ENCODE measurements around the gene PDE4C.
"Not testable (repeated sequence)": the region's sequence is repeated elsewhere in the genome, so short reads cannot be mapped to it uniquely, and the experiment has no call there.

The PDE4C gene

DNA sequence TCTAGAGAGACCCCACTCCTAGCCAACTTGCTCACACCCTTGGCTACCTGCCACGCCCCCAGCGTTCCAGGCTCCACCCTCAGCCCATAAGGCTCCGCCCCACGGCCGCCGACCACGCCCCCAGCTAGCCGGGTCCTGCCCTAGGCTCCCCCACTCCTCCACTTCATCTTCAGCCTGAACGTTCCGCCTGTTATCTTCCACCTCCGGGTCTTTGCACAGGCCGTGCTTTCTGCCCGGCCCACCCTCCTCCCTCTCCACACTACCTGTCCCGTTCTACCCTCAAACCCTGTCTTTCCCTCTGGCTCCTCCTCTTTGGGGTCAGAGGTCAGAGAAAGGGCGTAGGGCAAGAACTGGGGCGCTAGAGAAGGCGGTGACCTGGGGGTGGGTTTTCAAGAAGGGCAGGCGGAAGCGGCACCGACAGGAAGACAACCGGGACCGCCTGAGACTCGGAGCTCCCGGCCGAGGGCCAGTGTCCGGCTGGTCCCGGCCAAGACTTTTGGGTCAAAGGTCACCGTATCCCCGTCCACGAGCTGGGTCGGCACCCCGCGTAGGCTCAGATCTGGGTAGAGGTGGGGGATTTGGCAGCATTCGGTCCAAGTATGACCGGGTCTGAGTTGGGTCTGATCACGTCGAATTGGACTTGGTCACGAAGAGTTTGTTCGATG is 2.2 kb downstream of the PDE4C start:
- peak; percentile 86 for DNase-seq (ENCODE audit: low spot score)

GRCh38 chr19:18221815-18222725 is 4.2 kb downstream of the PDE4C start:
- no peak for DNase-seq (ENCODE audit: low spot score)

GRCh38 chr19:18220632-18221275 is 5.5 kb downstream of the PDE4C start:
- peak; percentile 59 for DNase-seq (ENCODE audit: low spot score)

DNA sequence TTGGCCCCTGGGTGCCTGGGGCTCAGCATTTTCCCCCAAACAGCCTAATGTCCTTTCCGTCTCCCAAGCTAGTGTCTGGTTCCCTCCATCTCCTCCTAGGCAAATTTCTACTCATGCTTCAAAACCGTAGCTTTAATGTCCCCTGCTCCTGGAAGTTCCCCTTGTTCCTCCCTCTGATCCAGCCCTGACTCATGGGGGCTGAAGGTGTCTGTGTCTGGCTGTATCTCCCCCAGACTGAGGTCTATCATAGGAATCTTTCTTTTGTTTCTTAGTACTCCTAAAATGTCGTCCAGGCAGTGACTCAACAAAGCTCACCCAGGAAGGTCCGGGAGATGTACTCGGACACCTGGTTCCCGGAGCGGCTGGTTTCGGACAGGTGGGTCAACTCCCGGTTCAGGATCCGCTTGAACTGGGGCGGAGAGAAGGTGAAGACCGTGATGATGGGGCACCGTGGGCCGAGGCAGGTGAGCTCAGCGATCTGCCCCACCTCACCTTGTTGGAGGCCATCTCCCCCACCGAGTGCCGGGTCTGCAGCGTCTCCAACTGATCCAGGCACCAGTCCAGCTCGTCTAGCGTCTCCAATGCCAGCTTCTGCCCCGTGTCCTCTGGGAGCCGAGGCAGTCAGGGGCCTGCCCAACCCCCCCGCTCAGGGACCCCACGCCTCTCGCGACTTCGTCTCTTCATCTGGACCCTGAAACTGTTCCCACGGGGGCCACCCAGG is 6.2 kb downstream of the PDE4C start:
- DNase-seq (ENCODE audit: low spot score), result no peak

DNA sequence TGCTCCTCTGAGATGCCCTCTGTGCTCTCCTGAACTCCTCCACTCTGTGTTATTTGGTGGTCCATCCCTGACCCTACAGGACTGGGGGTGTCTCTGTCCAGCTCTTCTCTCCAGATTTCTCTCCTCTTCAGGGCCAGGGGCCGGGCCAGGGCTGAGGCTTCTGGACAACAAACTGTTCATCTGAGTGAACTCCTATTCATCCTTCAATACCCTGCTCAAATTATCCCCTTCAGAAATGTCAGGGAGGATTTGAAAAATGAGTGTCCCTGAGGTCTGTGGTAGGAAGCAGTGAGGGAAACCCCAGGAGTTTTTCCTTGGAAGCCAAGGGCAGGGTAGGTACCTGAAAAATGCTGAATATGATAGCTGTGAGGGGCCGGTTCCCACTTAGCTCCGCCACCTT is 7.6 kb downstream of the PDE4C start:
- no peak for DNase-seq (ENCODE audit: low spot score)

DNA sequence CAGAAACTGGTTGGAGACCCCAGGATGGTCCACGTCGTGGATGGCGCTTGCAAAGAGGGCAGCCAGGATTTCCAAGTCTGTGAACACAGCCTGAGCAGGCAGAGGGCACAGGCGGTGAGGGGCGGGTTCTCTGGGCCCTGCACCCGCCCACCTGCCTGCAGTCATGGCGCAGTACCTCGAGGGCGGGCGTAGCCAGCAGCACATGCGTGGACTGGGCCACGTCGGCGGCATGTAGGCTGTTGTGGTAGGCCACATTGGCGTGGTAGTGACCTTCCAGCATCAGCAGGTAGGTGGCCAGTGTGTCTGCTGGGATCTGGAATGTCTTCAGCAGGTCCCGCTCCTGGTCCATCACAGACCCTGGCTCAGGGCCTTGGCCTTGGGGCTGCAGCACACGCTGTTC is 8.1 kb downstream of the PDE4C start:
- DNase-seq (ENCODE audit: low spot score), result no peak

DNA sequence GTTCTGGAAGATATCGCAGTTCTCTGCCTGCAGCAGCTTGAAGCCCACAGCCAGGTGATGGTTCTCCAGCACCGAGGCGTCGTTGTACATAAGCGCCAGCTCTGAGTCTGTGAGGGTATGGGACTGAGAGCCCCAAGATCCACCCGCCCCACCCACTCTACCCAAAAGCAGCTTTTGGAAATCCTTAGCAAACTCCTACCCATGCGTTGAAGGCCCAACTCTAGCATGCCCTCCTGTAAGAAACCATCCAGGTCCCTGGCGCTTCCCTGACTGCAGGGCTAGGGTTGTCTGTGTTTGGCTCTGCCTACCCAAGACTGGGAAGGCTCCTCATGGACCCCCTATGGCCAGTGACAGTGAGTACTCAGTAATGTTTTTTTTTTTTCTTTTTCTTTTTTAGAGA is 9.4 kb downstream of the PDE4C start:
- no peak for DNase-seq (ENCODE audit: low spot score)

DNA sequence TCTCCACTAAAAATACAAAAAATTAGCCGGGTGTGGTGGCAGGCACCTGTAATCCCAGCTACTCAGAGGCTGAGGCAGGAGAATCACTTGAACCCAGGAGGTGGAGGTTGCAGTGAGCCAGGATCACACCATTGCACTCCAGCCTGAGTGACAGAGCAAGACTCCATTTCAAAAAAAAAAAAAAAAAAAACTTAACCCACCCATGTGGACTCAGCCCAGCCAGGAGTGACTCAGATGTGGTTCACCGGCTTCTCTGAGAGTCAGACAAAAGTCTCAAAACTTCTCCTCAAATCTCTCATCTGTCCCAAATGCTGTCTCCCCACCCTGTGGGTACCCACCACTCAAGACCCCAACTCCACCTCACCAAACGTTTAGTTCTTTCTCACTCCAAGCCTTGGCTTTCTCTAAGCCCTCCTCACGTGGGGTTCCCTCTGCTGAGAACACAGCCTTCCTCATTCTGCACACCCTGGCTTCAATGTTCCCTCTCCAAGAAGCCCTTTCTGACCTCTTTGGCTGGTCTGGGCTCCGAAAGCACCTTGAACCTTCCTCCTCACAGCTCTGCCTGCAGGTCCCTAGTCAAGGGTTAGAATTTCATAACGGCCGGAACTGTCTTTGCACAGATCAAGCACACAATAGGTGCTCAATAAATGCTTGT is 11.3 kb downstream of the PDE4C start:
- no peak for DNase-seq (ENCODE audit: low spot score)

GRCh38 chr19:18211683-18212082 is 14.6 kb downstream of the PDE4C start:
- DNase-seq (ENCODE audit: low spot score), result no peak

- DNase-seq (ENCODE audit: low spot score), result not testable (repeated sequence)
These were observed 16.3 kb downstream of the PDE4C start for GRCh38 chr19:18209912-18210311.

DNA sequence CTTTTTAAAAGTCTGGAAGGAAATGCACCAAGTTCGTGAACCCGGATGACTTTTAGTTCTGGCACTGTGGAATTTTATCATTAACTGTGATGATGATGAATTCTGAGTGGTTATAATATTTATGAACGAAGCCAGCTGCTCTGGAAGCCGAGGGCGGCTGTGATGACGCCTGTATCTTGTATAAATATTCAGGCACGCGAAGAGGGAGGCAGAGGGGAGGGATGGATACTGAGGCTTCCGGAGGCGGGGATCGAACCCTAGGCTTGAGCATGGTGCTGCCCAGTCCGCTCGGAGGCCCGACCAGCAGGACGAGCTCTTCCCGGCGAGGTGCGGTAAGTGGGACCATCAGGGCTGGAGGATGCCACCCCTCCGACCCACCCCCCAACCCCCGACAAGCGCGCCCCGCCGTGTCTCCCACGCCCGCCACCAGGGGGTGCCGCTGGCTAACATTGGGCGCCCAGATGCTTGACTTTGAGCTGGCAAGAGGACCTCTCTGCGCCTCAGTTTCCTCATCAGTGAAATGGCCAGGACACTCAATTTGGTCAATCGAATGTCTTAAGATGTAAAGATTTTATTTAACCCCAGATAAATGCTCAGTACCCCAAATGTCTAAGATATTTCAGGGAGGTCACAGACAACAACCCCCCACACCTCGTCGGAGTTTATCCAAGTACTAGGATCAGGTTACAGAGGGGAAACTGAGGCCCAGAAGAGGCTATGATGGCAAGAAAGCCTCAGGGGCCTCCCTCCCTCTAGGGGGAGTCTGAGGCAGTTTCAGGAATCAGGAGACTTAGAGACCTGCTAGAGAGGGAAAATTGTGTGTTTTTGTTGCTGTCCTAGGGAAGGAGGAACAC is 17.9 kb downstream of the PDE4C start:
- DNase-seq (ENCODE audit: low spot score), result no peak

DNA sequence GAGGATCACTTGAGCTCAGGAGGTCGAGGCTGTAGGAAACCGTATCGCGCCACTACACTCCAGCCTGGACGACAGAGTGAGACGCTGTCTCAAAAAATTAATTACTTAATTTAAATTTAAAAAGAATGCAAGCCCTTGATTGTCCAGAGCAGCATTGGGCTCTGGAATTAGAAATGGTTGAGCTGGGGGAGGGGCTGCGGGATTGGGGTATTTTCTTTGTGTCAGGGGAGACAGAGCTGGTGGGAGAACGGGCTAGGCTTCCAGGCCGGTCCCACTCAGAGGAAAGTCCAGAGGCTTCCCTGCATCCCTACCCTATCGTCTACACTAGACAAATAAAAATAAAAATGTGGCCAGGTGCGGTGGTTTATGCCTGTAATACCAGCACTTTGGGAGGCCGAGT is 20.2 kb downstream of the PDE4C start:
- DNase-seq (ENCODE audit: low spot score), result no peak

- no peak for DNase-seq (ENCODE audit: low spot score)
These were observed 20.9 kb downstream of the PDE4C start for GRCh38 chr19:18205200-18205892.

DNA sequence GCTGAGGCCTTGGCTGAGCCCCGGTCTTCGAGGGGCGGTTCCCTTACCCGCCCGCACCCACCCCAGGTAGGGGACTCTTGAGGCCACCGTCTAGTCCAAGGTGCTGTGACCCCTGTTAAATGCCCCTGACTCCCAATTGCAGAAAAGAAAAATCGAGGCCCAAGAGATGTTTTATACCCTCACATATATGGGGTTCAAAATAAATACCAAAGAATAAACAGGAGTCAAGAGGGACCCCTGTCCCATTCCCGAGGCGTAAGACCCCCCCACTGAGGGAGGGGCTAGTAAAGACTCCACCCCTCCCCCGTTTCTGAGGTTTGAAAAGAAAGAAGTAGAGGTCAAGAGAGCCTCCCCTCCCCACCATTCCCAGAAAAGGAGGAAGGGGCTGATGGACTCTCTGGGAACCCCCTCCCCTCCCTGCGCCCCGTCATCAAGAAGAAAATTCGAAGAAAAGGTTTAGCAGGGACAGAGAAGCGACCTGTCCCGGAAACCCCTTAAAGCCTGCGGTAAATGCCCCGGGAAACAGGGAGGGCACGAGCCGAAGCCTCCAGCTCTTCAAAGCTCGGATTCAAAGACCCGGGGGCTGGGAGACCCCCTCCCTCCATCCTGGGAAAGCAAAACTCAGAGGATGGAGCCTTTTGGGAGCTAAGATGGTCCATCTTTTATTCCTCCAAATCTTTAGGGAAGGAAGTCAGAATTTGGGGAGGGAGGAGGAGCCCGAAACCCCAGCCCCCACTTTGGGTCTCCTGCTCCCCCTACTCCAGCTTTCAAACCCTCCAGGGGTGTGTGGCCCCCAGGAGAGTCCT is 21.6 kb downstream of the PDE4C start:
- DNase-seq (ENCODE audit: low spot score), result no peak

DNA sequence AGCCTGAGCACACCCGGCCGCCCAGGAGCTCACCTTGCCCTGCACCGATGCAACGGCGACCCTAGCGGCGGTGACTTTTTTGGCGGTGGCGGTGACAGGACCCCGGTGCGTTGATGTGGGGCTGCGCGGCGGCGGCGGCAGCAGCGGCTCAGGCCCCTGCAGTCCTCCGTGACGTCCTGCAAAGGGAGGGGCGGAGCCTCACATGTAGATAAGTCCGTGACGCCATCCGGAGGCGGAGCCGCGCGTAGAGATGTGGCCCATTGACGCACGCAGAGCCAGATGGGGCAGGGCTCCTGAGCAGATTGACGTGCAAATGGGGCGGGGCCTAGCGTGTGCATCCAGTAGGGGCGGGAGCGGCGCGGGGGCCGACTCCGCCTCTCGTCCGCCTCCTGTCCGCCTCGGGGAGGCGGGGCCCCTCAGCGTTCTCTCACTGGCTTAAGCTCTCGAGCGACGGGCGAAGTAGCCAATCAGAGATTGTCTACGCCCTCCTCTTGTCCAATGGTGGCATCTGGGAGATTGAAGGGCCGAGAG is 22.3 kb downstream of the PDE4C start, which contains the start of gene RAB3A:
Gene RAB3A, minus strand, starts transcription at position 180 of the 531 bp plus-strand sequence. CDS start 1,302 bp downstream, outside the sequence.
- peak; percentile 98 for DNase-seq (ENCODE audit: low spot score)

- DNase-seq (ENCODE audit: low spot score), result no peak
These were observed 22.8 kb downstream of the PDE4C start for GRCh38 chr19:18203408-18203862.

- DNase-seq (ENCODE audit: low spot score), result no peak
These were observed 23.3 kb downstream of the PDE4C start for GRCh38 chr19:18202778-18203407.

- DNase-seq (ENCODE audit: low spot score), result no peak
These were observed 23.9 kb downstream of the PDE4C start for GRCh38 chr19:18202397-18202777.
